ENCODE measurements around the gene ARPC1B. TPM values are rescaled to one million over a fixed set of nuclear protein-coding genes. Genes with fewer than 3 reads are reported as not detected.
A peak's percentile ranks its signal among the peaks of the same experiment; 100 is the strongest.

ARPC1B gene
- total RNA-seq, 1 donor from 2014 or later: 44.9 TPM

DNA sequence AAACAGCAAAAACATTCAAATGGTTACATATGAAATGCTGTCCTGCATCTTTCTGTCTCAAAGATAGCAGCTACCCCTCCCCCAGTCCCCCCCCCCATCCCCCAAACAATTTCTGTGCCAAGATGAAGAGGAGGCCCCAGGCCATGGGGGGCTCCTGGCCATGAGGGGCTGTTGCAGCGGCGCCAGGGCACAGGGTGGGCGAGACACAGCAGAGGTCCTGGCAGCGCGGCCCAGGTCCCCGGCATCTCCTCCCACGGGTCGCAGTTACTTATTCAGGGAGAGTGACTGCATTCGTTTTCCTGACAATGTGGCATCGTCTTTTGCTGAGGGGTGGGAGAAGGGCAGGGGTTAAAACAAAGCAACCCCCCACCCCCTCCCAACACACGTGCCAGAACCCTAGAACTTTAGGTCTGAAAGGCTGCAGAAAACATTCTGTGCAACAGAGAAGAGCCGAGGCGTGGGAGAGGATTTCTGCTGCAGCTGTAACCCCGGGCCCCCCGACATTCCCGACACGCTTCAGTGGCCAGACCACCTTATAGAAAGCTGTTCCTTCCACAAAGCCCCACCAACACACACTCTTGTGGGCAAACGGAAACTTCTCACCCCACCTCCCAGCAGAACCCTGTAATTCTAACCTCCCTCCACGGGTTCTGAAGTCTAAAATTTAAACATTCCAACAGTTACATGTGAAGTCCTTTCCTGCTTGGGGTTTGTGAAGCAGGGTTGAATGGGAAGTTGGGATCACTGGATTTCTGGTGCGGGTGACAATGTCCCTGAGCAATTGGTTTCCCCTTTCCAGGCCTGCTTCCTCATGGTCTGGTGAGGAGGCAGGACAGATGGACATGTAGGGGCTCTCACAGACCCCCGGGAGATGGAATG is 22.1 kb downstream of the ARPC1B start:
- Histone ChIP-seq H3K9me3 (ENCODE audit: control insufficient read depth in 3 of 3, low read length in 3 of 3) (no peaks in the 10 kb centered on the region), H3K27ac (ENCODE audit: low read depth, low read length) (no peak overlapping the region), H3K36me3 (ENCODE audit: control insufficient read depth in 3 of 3, insufficient read depth in 3 of 3, low read length in 3 of 3) (peaks cover 53 to 66% (median 57%) of the 10 kb centered on the region in 3 donors), H3K4me3 (ENCODE audit: low read length in 3 of 3) (no peak overlapping the region), H3K27me3 (ENCODE audit: control insufficient read depth in 3 of 3, insufficient read depth in 3 of 3, low read length in 3 of 3) (no peaks in the 10 kb centered on the region), H3K4me1 (ENCODE audit: control insufficient read depth in 3 of 3, insufficient read depth in 3 of 3, low read length in 3 of 3) (peaks cover 20 to 25% (median 23%) of the 10 kb centered on the region in 3 donors), H3K9ac (ENCODE audit: low read depth in 1 of 3, low read length in 3 of 3) (no peak overlapping the region)

DNA sequence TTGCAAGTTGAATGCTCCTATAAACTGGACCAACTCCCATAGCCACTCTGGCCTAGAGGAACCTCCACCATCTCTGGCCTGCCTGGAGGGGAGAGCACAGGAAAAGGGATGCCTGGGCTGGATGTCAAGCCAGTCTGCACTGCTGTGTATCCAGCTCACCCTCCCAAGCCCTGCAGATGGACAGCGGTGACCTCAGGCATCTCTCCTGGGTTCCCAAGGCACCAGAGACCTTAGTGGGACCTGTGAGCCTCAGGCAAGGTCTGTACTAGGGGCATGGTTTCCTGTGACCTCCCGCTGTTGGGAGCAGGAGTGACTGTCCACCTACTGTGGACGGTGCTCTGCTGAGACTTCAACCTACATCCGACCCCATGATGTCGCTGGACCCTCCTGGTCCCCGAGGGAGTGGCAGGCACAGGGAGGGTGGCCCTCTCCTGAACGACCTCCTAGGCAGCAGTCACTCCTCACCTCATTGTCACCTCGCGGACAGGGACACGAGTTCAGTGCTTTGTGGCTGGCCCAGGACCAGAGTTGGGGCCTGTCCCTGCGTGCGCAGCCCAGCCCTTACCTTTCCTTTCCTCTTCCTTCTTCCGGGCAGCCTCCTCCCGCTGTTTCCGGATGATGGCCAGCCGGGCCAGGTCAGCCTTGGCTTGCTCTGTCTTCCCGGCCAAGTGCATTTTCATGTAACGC is 22.9 kb downstream of the ARPC1B start:
- Histone ChIP-seq H3K36me3 (ENCODE audit: control insufficient read depth in 3 of 3, insufficient read depth in 3 of 3, low read length in 3 of 3) (peaks cover 56 to 72% (median 57%) of the 10 kb centered on the region in 3 donors), H3K27ac (ENCODE audit: low read depth, low read length) (no peak overlapping the region), H3K27me3 (ENCODE audit: control insufficient read depth in 3 of 3, insufficient read depth in 3 of 3, low read length in 3 of 3) (no peaks in the 10 kb centered on the region), H3K4me3 (ENCODE audit: low read length in 3 of 3) (no peak overlapping the region), H3K9ac (ENCODE audit: low read depth in 1 of 3, low read length in 3 of 3) (no peak overlapping the region), H3K4me1 (ENCODE audit: control insufficient read depth in 3 of 3, insufficient read depth in 3 of 3, low read length in 3 of 3) (peaks cover 15 to 22% (median 17%) of the 10 kb centered on the region in 3 donors), H3K9me3 (ENCODE audit: control insufficient read depth in 3 of 3, low read length in 3 of 3) (no peaks in the 10 kb centered on the region)

DNA sequence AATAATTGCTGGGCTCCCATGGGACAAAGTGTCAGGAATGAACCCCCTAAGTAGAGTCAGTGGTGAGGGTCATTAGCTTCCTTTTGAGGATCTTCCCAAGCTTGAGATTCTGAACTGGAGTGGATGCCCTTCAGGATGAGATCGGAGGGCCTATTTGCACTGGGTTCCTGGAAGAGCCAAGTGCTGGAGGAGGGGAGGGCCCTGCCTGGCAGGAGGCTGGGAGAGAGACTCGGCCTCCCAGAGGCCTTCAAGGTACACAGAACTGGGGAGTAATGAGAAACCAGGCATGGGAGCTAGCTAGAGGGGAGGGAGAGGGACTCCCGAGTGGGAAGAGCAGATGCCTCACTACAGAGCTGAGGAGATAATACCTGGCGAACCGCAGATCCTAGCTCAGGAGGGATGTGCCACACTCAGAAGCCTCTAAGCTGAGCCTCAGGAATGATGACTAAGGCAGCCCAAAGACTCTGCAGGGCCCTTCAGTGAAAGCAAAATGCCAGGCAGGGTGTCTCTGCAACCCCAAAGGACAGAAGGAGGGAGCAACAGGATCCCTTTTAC is 24.4 kb downstream of the ARPC1B start:
- Histone ChIP-seq H3K4me3 (ENCODE audit: low read length in 3 of 3) (no peak overlapping the region), H3K4me1 (ENCODE audit: control insufficient read depth in 3 of 3, insufficient read depth in 3 of 3, low read length in 3 of 3) (peaks cover 4 to 16% (median 7%) of the 10 kb centered on the region in 3 donors), H3K27ac (ENCODE audit: low read depth, low read length) (no peak overlapping the region), H3K27me3 (ENCODE audit: control insufficient read depth in 3 of 3, insufficient read depth in 3 of 3, low read length in 3 of 3) (no peaks in the 10 kb centered on the region), H3K9ac (ENCODE audit: low read depth in 1 of 3, low read length in 3 of 3) (no peak overlapping the region), H3K36me3 (ENCODE audit: control insufficient read depth in 3 of 3, insufficient read depth in 3 of 3, low read length in 3 of 3) (peaks cover 67 to 83% (median 69%) of the 10 kb centered on the region in 3 donors), H3K9me3 (ENCODE audit: control insufficient read depth in 3 of 3, low read length in 3 of 3) (no peaks in the 10 kb centered on the region)

DNA sequence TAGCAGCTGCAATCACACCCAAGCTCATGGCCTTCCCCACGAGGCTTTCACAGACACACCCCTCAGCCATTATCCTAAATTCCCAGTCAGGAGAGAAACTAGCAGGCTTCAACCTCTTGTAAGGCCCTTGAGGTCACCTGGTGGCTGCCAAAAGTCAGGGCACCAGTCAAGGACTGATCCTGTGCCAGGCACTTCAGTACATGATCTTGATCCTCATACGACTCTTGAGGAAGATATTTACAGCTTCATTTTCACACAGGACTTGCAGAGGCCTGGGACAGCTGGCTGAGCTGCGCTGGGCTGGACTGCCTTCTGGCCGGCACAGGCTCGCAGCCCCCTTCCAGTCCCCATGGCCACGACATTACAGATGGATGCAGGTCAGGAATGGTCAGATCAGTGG is 25.1 kb downstream of the ARPC1B start:
- peaks cover 10 to 22% (median 11%) of the 10 kb centered on the region in 3 donors for H3K4me1 ChIP-seq (ENCODE audit: control insufficient read depth in 3 of 3, insufficient read depth in 3 of 3, low read length in 3 of 3)
- H3K36me3 ChIP-seq (ENCODE audit: control insufficient read depth in 3 of 3, insufficient read depth in 3 of 3, low read length in 3 of 3): peaks cover 68 to 85% (median 75%) of the 10 kb centered on the region in 3 donors
- H3K4me3 ChIP-seq (ENCODE audit: low read length in 3 of 3): no peak overlapping the region
- no peaks in the 10 kb centered on the region for H3K27me3 ChIP-seq (ENCODE audit: control insufficient read depth in 3 of 3, insufficient read depth in 3 of 3, low read length in 3 of 3)
- no peaks in the 10 kb centered on the region for H3K9me3 ChIP-seq (ENCODE audit: control insufficient read depth in 3 of 3, low read length in 3 of 3)
- H3K27ac ChIP-seq (ENCODE audit: low read depth, low read length): no peak overlapping the region
- H3K9ac ChIP-seq (ENCODE audit: low read depth in 1 of 3, low read length in 3 of 3): peak overlapping the region in 1 of 3 donors; percentile 51

DNA sequence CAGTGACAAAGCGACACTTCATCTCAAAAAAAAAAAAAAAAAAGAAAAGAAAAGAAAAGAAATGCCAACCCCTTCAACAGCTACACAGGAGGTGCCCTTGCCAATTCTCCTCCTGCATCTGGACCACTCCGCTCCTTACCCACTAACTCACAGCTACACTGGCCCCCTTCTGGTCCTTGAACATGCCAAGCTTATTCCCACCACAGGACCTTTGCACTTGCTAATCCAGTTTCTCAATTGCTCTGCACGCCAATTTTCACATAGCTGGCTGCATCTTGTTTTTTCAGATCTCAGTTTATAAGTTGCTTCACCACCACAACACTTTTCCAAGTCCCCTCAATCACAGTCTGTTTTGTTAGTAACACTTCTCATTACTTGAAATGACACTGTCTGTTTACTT is 28.3 kb downstream of the ARPC1B start:
- Histone ChIP-seq H3K4me3 (ENCODE audit: low read length in 3 of 3) (no peak overlapping the region), H3K4me1 (ENCODE audit: control insufficient read depth in 3 of 3, insufficient read depth in 3 of 3, low read length in 3 of 3) (peaks cover 35 to 44% (median 43%) of the 10 kb centered on the region in 3 donors), H3K9me3 (ENCODE audit: control insufficient read depth in 3 of 3, low read length in 3 of 3) (no peaks in the 10 kb centered on the region), H3K9ac (ENCODE audit: low read depth in 1 of 3, low read length in 3 of 3) (no peak overlapping the region), H3K27me3 (ENCODE audit: control insufficient read depth in 3 of 3, insufficient read depth in 3 of 3, low read length in 3 of 3) (no peaks in the 10 kb centered on the region), H3K36me3 (ENCODE audit: control insufficient read depth in 3 of 3, insufficient read depth in 3 of 3, low read length in 3 of 3) (peaks cover 53 to 59% (median 54%) of the 10 kb centered on the region in 3 donors), H3K27ac (ENCODE audit: low read depth, low read length) (no peak overlapping the region)

DNA sequence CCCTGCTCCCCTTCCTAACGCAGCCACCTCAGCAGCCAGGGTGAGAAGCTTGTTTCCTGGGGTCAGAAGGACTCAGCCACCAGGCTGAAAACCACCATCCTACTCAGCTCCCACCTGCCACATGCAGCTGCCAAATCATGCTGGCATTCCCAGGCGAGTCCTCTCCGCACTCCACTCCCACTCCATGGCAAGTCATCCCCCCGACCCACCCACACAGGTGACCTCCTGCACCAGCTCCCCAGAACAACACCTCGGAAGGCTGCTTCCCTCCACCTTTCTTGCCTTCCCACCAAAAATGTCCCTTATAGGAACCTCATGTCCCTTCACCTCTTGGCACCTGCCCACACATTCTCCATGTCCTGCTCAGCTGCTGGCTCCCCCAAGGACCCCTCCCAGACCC is 29.2 kb downstream of the ARPC1B start:
- peaks cover 35 to 46% (median 45%) of the 10 kb centered on the region in 3 donors for H3K4me1 ChIP-seq (ENCODE audit: control insufficient read depth in 3 of 3, insufficient read depth in 3 of 3, low read length in 3 of 3)
- no peak overlapping the region for H3K4me3 ChIP-seq (ENCODE audit: low read length in 3 of 3)
- H3K36me3 ChIP-seq (ENCODE audit: control insufficient read depth in 3 of 3, insufficient read depth in 3 of 3, low read length in 3 of 3): peaks cover 47 to 50% (median 50%) of the 10 kb centered on the region in 3 donors
- peak overlapping the region in 1 of 3 donors; percentile 19 for H3K9ac ChIP-seq (ENCODE audit: low read depth in 1 of 3, low read length in 3 of 3)
- H3K27me3 ChIP-seq (ENCODE audit: control insufficient read depth in 3 of 3, insufficient read depth in 3 of 3, low read length in 3 of 3): no peaks in the 10 kb centered on the region
- no peaks in the 10 kb centered on the region for H3K9me3 ChIP-seq (ENCODE audit: control insufficient read depth in 3 of 3, low read length in 3 of 3)
- H3K27ac ChIP-seq (ENCODE audit: low read depth, low read length): no peak overlapping the region

DNA sequence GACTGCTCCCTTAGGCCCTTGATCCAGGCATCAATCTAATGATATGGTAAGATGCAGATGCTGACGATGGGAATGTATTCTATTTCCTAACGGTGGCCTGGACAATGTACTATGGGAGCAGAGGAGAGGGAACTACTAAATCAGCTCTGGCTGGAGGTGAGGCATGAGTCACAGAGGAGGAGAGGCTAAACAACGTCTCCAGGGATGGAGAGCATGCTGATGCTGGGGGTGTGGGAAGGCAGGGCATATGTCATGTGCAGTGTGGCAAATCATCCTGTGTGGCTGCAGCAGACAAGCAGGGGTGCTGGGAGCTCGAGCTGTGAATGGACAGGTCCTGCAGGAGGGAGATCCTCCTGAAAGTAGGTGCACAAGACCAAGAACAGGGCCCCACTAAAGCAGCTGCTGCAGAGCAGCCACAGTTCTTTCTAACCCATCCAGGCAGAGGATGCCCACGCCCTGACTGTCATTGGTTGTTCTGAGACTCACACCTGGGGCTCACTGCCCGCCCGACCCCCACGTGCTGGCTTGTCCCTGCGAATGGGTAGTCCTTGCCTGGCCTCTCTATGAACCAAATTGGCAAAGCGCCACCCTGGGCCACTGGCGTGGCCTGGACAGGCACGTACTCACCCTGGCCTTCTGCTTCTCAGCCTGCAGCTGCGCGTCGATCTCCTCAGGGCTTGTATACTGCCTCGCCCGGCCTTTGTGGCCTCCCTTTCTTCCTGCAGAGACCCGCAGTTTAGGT is 29.9 kb downstream of the ARPC1B start:
- H3K36me3 ChIP-seq (ENCODE audit: control insufficient read depth in 3 of 3, insufficient read depth in 3 of 3, low read length in 3 of 3): peaks cover 41 to 44% (median 44%) of the 10 kb centered on the region in 3 donors
- no peak overlapping the region for H3K27ac ChIP-seq (ENCODE audit: low read depth, low read length)
- peaks cover 37 to 46% (median 40%) of the 10 kb centered on the region in 3 donors for H3K4me1 ChIP-seq (ENCODE audit: control insufficient read depth in 3 of 3, insufficient read depth in 3 of 3, low read length in 3 of 3)
- peak overlapping the region in 2 of 3 donors; percentile 19 to 33 for H3K9ac ChIP-seq (ENCODE audit: low read depth in 1 of 3, low read length in 3 of 3)
- no peaks in the 10 kb centered on the region for H3K9me3 ChIP-seq (ENCODE audit: control insufficient read depth in 3 of 3, low read length in 3 of 3)
- H3K4me3 ChIP-seq (ENCODE audit: low read length in 3 of 3): no peak overlapping the region
- no peaks in the 10 kb centered on the region for H3K27me3 ChIP-seq (ENCODE audit: control insufficient read depth in 3 of 3, insufficient read depth in 3 of 3, low read length in 3 of 3)

DNA sequence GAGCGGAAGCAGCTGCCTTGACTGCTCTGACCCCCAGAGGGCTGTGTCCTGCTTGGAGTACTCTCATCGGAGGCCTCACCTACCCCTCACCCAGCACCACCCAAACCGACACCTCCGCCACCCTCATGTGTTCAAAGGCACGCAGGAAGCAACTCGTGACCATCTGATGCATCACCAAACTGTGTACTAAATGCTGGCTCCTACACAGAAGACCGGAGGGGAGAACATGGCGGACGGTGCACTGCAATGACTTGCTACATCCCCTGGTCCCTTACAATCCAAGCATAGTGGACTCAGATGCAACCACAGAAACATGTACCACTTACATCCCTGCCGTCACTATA is 30.4 kb downstream of the ARPC1B start:
- no peak overlapping the region for H3K27ac ChIP-seq (ENCODE audit: low read depth, low read length)
- H3K36me3 ChIP-seq (ENCODE audit: control insufficient read depth in 3 of 3, insufficient read depth in 3 of 3, low read length in 3 of 3): peaks cover 36 to 38% (median 38%) of the 10 kb centered on the region in 3 donors
- H3K9ac ChIP-seq (ENCODE audit: low read depth in 1 of 3, low read length in 3 of 3): no peak overlapping the region
- no peaks in the 10 kb centered on the region for H3K27me3 ChIP-seq (ENCODE audit: control insufficient read depth in 3 of 3, insufficient read depth in 3 of 3, low read length in 3 of 3)
- no peak overlapping the region for H3K4me3 ChIP-seq (ENCODE audit: low read length in 3 of 3)
- peaks cover 42 to 50% (median 42%) of the 10 kb centered on the region in 3 donors for H3K4me1 ChIP-seq (ENCODE audit: control insufficient read depth in 3 of 3, insufficient read depth in 3 of 3, low read length in 3 of 3)
- no peaks in the 10 kb centered on the region for H3K9me3 ChIP-seq (ENCODE audit: control insufficient read depth in 3 of 3, low read length in 3 of 3)

DNA sequence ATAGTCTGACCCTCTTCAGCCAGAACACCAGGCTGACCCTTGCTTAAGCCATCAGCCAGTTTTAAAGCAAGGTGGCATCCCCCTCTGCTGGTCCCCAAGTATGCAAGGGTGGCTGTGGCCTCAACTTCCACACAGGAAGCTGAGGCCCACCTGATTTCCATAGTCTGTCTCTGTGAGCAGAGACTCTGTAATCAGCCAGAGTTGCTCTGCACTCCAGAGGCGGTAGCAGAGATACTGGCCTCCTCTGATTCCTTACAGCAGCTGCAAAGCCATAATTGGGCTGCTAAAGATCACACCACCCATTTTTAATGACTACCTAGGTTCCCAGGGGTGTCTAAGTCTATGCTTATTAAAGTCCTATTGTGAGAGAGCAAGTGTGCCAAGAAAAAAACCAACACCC is 32.0 kb downstream of the ARPC1B start:
- peaks cover 42 to 56% (median 44%) of the 10 kb centered on the region in 3 donors for H3K4me1 ChIP-seq (ENCODE audit: control insufficient read depth in 3 of 3, insufficient read depth in 3 of 3, low read length in 3 of 3)
- H3K9ac ChIP-seq (ENCODE audit: low read depth in 1 of 3, low read length in 3 of 3): peak overlapping the region; percentile 8 to 59 (median 28)
- peaks cover 32 to 37% (median 32%) of the 10 kb centered on the region in 3 donors for H3K36me3 ChIP-seq (ENCODE audit: control insufficient read depth in 3 of 3, insufficient read depth in 3 of 3, low read length in 3 of 3)
- H3K4me3 ChIP-seq (ENCODE audit: low read length in 3 of 3): peak overlapping the region in 1 of 3 donors; percentile 100
- H3K27ac ChIP-seq (ENCODE audit: low read depth, low read length): no peak overlapping the region
- H3K27me3 ChIP-seq (ENCODE audit: control insufficient read depth in 3 of 3, insufficient read depth in 3 of 3, low read length in 3 of 3): no peaks in the 10 kb centered on the region
- no peaks in the 10 kb centered on the region for H3K9me3 ChIP-seq (ENCODE audit: control insufficient read depth in 3 of 3, low read length in 3 of 3)

Measured in skeletal muscle tissue (tissue), 4 donors.